HG03139 (cell line): Measurements from ENCODE around the gene PNPLA5.
"Not testable (repeated sequence)": the region's sequence is repeated elsewhere in the genome, so short reads cannot be mapped to it uniquely, and the experiment has no call there.

Experiments
- ATAC-seq: cut with Tn5 transposase; IDR thresholded peaks from one replicate; pipeline ENCODE4 v1.9.1; 2021; ENCODE audit not compliant: unreplicated experiment

Gene PNPLA5

GRCh38 chr22:43882122-43882767 is 9.6 kb downstream of the PNPLA5 start:
- ATAC-seq, result no peak

DNA sequence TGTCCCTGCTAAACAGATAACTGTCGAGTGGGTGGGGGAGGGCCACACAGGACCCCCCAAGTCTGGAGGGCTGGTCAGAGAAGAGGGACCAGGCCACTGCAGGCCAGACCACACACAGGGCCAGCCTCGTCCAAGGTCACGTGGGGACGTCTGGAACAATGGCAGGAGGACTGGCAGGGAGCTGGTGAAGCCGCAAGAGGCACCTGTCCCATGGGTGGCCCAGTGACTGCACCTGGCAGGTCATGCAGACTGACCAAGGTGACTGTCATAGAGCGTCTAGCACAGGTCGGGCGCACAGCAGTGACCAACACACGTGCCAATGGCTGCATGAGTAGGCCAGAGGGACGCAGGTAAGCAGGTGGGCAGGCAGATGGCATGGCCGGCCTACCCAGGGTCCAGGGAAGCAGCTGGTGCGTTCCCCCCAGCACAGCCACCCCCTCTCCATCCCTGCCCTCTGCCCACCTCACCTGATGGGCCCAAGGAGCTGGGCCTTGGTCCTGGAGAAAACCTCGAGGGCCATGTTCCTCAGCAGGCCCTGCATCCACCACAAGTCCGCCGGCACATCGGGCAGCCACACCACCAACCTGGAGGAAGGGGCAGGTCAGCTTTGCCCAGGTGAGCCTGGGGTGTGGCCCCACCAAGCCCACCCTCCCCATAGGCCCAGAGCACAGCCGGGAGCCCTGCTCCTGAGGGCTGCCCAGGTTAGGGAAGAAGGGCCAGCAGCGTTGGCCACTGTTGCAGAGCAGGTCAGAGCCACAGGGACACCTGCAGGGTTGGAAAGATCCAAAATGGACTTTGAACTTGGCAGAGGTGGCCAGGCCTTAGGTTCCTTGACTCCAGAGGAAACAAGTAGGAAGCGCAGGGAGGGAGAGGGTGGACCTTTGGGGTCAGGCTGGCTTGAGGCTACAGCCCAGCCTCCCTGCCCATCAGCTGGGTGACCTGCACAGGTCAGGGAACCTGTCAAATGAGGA is 10.4 kb downstream of the PNPLA5 start:
- ATAC-seq, result no peak

DNA sequence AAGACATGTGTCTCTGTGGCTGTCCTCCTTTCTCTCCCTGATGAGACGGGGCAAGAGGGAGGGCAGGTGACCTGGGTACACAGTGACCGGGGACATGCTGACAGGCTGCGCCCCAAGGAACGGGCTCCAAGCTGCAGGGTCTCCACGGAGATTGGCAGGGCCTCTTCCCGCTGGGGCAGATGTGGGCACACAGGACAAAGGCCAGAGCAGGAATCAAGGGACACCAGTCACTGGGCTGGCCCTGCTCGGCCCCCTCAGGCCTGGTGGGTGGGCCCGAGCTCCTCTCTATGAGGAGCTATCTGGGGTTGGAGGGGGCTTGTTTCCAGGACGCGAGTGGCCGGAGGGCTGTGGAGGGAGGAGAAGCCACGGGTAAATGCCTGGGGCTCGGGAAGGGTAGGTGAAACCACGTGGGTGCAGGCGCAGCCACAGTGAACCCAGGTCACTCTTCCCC is 11.2 kb downstream of the PNPLA5 start:
- no peak for ATAC-seq

DNA sequence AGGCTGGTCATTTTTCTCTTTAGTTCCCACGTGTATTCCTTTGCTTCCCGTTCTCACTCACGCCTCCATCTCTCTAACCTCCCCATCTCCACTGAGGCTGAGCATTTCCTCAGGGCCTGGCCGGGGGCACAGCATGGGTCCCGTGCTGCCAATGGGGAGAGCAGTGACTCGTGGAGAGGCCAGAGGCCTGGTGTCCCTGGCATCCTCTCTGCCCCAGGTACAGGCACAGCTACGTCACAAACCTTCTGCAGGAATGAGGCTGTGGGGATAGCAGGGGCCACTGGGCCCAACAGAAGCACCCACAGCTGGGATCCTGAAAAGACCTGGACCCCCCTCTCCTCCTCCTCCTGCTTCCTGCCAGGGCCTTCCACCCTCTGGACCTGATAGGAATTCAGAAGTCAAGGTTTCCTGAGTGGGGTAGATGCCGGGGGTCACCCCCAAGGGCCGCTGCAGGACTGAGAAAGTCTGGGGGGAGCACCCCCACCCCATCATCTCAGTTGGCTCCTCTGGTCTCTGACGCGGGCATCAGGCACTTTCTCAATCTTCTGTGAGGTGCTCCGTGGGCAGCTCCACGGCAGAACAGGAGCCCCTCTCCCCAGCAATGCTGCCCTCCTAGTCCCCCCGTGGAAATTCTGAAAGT is 11.8 kb downstream of the PNPLA5 start:
- ATAC-seq, result no peak

DNA sequence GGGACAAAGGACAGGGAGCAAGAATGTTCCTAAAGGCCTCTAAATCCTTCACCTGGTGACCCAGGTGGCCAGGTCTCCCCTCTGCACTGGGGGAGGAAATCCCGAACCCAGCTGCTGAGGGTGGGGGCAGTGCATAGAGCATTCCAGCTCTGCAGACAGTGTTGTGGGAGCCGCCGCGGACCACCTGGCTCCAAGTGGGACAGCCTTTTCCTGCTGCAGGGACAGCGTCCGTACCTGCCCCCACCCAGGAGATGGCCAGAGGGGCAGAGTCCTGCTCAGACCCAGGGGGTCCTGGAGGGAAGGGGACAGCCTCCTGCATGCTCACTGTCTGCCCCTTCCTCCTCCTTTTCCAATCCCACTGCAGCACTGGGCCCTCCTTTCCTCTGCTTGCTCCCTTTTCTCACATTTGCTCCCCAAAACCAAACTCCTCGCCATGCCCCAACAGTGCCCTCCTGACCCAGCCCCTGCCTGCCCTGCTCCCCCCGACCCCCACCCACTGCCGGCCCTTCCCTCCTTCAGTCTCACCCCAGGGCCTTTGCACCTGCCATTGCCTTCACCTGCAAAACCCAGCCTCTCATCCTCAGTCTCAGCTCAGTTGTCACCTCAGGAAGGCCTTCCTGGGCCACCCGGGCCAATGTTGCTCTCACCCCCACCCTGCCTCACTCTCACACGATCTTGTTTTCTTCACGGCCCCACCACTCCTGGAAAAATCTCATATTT is 12.8 kb downstream of the PNPLA5 start:
- ATAC-seq, result no peak

- no peak for ATAC-seq
Measured at GRCh38 chr22:43878079-43878795, 13.6 kb downstream of the PNPLA5 start.

DNA sequence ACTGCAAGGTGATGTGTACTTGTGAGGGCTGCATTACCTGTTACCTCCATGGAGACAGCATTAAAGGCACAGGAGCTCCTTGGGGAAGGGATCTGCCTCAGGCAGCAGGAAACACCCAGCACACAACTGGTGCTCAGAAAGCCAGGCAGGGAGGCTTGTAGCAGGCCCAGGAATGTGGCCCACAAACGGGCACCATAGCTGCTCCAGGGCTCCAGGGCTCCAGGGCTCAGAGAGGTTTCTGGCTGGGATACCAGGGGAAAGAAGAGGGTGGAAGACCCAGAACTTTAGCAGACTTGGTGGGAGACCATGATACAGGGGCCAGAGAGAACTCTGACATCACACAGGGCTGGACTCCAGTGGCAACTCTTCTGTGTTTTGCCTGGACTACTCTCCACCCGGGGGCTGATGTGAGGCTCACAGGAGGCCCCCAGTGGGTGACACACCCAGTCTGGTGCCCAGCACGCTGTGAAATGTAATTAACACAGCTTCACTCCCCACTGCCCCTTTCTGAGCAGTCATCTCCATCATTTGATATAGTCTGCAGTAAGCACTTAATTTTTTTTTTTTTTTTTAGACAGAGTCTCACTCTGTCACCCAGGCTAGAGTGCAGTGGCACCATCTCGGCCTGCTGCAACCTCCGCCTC is 14.8 kb downstream of the PNPLA5 start:
- ATAC-seq, result no peak

GRCh38 chr22:43869799-43870198 is 22.0 kb downstream of the PNPLA5 start:
- no peak for ATAC-seq

- not testable (repeated sequence) for ATAC-seq
Measured at GRCh38 chr22:43869001-43869400, 22.8 kb downstream of the PNPLA5 start.

DNA sequence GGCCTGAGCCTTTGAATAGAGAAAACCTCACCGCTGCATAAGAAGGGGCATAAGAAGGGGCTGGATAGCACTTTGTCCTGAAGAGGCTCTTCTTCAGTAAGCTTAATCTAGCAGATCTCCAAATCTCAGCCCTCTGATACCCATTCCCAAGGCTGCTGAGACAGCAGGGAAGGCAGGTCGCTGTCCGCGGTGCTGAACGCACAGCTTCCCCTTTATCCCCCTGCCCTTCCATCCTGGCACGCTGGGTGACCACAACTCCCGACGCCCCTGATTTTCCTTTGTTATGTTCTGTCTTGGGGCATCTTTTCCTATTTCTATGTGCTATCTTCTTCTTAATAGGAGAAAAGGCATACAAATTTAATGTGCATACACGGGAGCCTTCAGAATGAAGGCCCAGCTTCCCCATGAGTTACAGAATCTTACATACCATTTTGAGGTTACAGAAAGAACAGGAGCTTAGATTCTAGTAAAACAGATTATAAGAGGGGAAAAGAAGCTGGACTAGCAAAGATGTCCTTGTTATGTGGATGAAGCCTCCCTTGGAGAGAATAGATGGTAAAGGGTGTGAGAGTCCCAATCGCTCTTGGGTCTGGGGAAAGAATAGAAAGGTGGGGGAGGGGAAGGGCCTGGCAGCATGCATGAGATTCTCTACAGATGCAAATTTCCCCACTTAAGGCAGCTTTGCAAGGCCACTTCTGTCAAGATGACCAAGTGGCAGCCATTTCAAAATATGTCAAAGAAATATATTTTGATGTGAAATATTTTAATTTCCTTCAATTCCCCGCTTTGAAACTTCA is 23.8 kb downstream of the PNPLA5 start:
- ATAC-seq, result no peak

DNA sequence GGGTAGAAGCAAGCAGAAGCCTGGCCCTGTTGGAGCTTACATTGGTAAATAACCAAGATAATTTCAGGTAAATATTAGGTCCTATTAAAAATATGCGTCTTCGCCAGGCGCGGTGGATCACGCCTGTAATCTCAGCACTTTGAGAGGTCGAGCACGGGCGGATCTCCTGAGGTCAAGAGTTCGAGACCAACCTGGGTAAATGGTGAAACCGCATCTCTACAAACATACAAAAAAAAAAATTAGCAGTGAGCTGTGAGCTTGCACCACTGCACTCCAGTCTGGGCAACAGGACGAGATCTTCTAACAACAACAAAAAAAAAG is 29.0 kb downstream of the PNPLA5 start:
- no peak for ATAC-seq

GRCh38 chr22:43862074-43862881 is 29.5 kb downstream of the PNPLA5 start, which contains the start of gene SULT4A1:
Gene SULT4A1, minus strand, starts transcription at chr22:43862513. Its CDS starts 131 bp downstream, at chr22:43862382.
- no peak for ATAC-seq

DNA sequence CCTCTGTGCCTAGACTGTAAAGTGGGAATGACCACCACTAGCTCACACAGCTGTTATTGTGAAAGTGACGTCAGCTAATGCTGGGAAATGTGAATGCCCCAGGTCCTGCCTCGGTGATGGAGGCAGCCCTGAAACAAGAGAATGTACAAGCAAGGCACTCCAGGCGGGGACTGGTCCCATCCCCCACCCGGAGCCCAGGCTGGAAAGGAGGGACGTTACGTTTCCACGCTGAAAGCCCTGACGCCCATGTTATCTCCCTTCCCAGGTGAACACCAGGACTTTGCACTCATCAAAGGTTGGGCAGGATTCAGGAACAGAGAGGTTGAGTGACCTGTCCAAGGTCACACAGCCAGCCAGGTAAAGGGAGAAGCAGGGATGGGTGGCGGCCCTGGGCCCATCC is 30.3 kb downstream of the PNPLA5 start:
- ATAC-seq, result no peak

DNA sequence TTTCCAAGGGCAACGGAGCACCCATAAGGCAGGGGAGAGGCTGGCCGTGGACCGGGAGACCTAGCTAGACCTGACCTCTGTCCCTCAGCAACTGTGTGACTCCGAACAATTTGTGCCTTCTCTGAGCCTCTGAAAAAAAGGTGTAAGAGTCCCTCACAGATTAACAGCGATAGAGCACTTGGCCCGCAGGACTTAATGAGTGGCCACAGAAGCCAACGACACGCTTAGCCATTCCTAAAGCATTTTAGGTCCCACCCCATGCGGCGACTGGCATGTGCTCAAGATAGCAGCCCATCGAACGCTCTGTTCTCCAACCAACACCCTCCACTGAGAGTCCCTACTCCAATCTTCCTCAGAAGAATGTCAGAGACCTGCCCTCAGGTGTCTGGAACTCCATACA is 31.0 kb downstream of the PNPLA5 start:
- no peak for ATAC-seq

DNA sequence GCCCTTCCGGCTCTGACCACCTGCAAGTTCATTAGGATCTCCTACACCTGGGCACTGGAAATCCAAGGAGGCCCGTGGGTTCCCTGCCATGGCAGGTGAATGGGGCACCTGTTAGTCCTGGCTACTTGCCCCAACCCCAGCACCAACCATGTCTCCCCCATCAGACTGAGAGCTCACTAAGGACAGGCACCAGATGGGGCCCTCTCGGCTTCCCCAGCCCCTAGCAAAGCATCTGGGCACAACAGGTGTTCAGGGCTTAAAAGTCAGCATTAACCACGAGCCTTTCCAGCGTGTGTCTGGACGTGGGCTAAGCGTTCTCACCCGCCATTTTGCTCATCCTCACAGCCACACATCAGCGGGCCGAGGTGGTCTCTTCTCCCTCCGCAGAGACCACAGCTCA is 31.7 kb downstream of the PNPLA5 start:
- ATAC-seq, result no peak

- no peak for ATAC-seq
Measured at GRCh38 chr22:43859621-43860020, 32.2 kb downstream of the PNPLA5 start.

GRCh38 chr22:43859176-43859575 is 32.6 kb downstream of the PNPLA5 start:
- no peak for ATAC-seq

DNA sequence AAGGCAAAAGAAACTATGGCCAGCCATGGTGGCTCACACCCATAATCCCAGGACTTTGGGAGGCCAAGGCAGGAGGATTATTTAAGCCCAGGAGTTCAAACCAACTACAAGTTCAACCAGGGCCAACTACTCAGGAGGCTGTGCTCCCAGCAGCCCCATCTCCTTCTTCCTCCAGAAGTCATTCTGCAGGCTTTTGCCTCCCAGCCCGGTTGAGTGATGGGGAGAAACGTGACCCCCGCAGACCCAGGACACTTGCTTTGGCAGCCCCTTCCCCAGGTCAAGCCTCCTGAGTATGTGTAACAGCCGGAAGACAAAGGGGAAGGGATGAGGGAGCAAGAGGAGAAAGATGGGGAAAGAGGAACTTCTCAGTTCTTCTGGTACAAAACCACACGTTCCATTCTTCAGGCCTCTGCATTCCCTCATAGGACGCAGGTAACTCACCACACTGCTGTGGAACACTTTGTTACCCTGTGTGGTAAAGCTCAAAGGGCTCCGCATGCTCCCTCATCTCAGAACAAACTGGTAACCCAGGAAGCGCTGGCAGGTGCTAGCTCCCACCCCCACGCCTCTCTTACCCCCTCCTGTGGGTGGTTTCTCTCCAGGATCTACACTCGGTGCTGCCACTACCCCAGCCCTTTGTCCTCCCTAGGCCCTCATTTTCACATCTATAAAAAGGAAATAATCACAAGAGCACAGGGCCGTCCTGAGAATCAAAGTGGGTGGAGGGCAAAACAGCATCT is 33.5 kb downstream of the PNPLA5 start:
- no peak for ATAC-seq
